DMS153 (cell line): ENCODE results near the gene AUTS2.

Source experiments
- DNase-seq: peaks from one replicate; lab custom pipeline; 2025; lab: John Stamatoyannopoulos, UW

The AUTS2 gene

DNA sequence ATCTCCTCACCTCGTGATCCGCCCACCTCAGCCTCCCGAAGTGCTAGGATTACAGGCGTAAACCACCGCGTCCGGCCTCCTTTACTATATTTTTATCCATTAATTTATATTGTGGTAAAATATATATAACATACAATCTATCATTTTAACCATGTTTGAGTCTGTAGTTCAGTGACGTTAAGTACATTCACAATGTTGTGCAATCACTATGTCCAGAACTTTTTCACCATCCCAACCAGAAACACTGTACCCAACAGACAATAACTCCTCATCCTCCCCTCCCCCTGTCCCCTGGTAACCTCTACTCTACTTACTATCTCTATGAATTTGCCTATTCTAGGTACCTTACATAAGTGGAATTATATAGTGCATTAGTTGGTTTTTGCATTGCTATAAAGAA lies 1236.1 kb downstream of the AUTS2 start:
- DNase-seq: no peak

DNA sequence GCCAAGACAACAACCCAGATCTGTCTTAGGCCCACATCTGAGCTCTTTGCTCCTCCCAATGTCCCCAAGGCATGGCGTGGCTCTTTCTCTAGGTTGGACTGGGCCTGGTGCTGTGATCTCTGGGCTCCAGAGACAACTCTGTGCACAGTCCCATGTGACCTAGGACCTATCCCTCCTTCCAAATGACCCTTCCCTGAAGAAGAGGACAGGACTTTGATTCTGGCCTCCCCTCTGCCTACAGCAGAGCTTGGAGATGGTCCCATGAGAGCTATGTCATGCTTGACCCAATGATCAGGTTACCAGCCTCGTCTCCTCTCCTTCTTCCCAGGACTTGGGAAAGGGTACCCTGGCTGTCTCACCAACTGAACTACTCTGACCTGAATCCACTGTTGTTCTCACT lies 1237.4 kb downstream of the AUTS2 start:
- no peak for DNase-seq

DNA sequence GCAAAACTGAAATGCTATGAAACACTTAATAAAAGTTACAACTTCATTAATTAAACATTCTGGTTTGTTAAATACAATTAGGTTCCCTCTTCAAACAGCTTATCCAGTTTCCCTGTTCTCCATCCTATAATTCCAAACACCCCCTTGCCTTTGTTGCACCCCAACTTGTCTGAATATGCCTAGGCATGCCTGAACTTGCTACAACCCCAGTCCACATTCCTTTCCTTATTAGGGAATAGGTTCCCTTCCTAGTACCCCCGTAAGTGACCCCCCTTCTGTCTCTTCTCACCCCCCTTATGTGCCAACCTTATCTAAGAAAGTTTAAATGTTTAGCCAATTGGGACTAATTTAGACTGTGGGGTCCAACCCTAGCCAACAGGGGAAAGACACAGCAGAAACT lies 1238.0 kb downstream of the AUTS2 start:
- no peak for DNase-seq

DNA sequence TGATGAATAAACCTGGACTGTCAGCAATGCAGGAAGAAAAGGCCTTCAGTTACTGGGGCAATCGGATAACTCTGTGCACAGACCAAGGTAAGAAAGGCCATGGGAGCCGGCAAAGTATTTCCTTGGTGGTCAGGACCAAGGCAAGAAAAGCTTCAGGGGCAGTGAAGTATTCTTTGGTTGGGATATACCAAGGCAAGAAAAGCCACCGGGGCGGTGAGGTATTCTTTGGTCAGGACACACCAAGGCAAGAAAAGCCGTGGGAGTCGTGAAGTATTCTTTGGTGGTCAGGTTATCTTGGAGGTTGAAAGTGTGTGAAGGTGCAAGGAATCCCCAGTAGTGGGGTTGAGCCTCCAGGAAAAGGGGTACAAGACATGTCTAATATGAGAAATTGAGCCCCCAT lies 1238.7 kb downstream of the AUTS2 start:
- DNase-seq: no peak

DNA sequence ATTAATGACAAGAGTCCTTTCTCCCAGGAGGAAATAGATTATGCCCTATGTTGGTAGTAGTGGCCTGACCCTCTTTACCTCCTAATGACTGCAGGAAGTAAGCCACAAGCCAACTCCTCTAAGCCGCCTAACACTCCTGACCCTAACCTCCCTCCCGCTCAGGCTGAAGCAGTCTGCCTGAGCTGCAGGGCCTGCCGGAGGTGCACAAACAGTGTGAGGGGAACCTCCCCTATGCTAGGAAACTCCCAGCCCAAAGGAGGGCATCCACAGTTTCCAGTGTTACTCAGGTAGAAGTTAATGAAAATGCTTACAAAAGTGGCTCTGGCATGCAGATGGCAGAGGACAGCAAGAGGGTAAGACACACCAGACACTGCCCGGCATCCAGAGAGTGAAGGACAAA lies 1239.3 kb downstream of the AUTS2 start:
- DNase-seq: no peak

DNA sequence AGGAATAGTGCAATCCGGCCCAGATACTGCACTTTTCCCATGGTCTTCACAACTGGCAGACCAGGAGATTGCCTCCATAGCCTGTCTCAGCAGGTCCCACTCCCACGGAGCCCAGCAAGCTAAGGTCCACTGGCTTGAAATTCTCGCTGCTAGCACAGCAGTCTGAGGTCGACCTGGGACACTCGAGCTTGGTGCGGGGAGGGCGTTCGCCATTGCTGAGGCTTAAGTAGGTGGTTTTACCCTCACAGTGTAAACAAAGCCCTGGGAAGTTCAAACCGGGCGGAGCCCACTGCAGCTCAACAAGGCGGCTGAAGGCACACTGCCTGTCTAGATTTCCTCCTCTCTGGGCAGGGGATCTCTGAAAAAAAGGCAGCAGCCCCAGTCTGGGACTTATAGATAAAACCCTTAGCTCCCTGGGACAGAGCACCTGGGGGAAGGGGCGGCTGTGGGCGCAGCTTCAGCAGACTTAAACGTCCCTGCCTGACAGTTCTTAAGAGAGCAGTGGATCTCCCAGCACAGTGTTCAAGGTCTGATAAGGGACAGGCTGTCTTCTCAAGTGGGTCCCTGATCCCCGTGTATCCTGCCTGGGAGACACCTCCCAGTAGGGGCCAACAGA lies 1240.1 kb downstream of the AUTS2 start:
- DNase-seq: no peak
